IPS DF 6.9 (cell line): Measurements from ENCODE around the gene ACOX3.

Source experiments
- DNase-seq: peaks from one replicate; pipeline ENCODE4 v3.0.0-alpha.2; 2013; ENCODE audit warnings: low read depth, low spot score
- H3K27ac ChIP-seq: one replicate; pipeline ENCODE4 v1.5.1; 2013; ENCODE audit warnings: low read length, control low read depth
- H3K27me3 ChIP-seq: 2 replicates; pipeline ENCODE4 v1.6.1; 2013; ENCODE audit warnings: mild to moderate bottlenecking, low read length; ENCODE audit not compliant: control insufficient read depth, insufficient read depth
- H3K36me3 ChIP-seq: 2 replicates; pipeline ENCODE4 v1.6.1; 2013; ENCODE audit warnings: low read length; ENCODE audit not compliant: control insufficient read depth, insufficient read depth
- H3K4me1 ChIP-seq: 2 replicates; pipeline ENCODE4 v1.6.1; 2013; ENCODE audit warnings: low read length; ENCODE audit not compliant: control insufficient read depth, insufficient read depth
- H3K4me3 ChIP-seq: 2 replicates; pipeline ENCODE4 v1.5.1; 2013; ENCODE audit warnings: mild to moderate bottlenecking, low read length
- H3K9me3 ChIP-seq: 2 replicates; pipeline ENCODE4 v1.6.1; 2013; ENCODE audit warnings: low read length, inconsistent platforms; ENCODE audit not compliant: control insufficient read depth, insufficient read depth
- WGBS: extraction: QIAGEN DNeasy Blood & Tissue Kit; methylation state at CpG from one replicate; pipeline ENCODE4 v1.1.7; 2013; ENCODE audit warnings: mixed read lengths, missing lambda C conversion rate; ENCODE audit not compliant: insufficient read length, insufficient coverage; 5-methylcytosine and 5-hydroxymethylcytosine counted together

Gene ACOX3

GRCh38 chr4:8365353-8365752 is 75.2 kb downstream of the ACOX3 start:
- H3K9me3 ChIP-seq = no peaks in the 10 kb centered on the region
- H3K27me3 ChIP-seq = peaks cover 5% of the 10 kb centered on the region; the same call in 1 of the 2 replicates
- no peaks in the 10 kb centered on the region for H3K4me1 ChIP-seq
- no CpG with 5 or more reads among the region's 13 CpGs for WGBS
- no peak for DNase-seq
- H3K4me3 ChIP-seq = no peak overlapping the region
- H3K27ac ChIP-seq = no peak overlapping the region
- no peaks in the 10 kb centered on the region for H3K36me3 ChIP-seq

- no CpG with 5 or more reads among the region's 12 CpGs for WGBS
- H3K4me1 ChIP-seq = no peaks in the 10 kb centered on the region
- no peak overlapping the region for H3K27ac ChIP-seq
- no peak for DNase-seq
- H3K4me3 ChIP-seq = no peak overlapping the region
- H3K27me3 ChIP-seq = peaks cover 6% of the 10 kb centered on the region; the same call in 1 of the 2 replicates
- H3K36me3 ChIP-seq = no peaks in the 10 kb centered on the region
- no peaks in the 10 kb centered on the region for H3K9me3 ChIP-seq
Observed at GRCh38 chr4:8364848-8365350, 75.6 kb downstream of the ACOX3 start.

- no peaks in the 10 kb centered on the region for H3K36me3 ChIP-seq
- H3K9me3 ChIP-seq = no peaks in the 10 kb centered on the region
- no CpG with 5 or more reads among the region's 7 CpGs for WGBS
Observed at GRCh38 chr4:8364141-8364540, 76.4 kb downstream of the ACOX3 start.

GRCh38 chr4:8362483-8362882 is 78.0 kb downstream of the ACOX3 start:
- Histone ChIP-seq H3K27ac (no peak overlapping the region), H3K4me3 (no peak overlapping the region), H3K9me3 (no peaks in the 10 kb centered on the region), H3K27me3 (peaks cover 8% of the 10 kb centered on the region; the same call in 1 of the 2 replicates), H3K4me1 (peaks cover 4% of the 10 kb centered on the region; the same call in 1 of the 2 replicates), H3K36me3 (no peaks in the 10 kb centered on the region)
- DNase-seq = no peak
- no CpG with 5 or more reads among the region's 1 CpG for WGBS

More at GRCh38 chr4:8364141-8364540, 76.4 kb downstream of the ACOX3 start:
- peaks cover 8% of the 10 kb centered on the region; the same call in 1 of the 2 replicates for H3K27me3 ChIP-seq
- no peak overlapping the region for H3K27ac ChIP-seq
- no peak for DNase-seq
- H3K4me1 ChIP-seq = no peaks in the 10 kb centered on the region
- no peak overlapping the region for H3K4me3 ChIP-seq

GRCh38 chr4:8359193-8359592 is 81.3 kb downstream of the ACOX3 start:
- Histone ChIP-seq H3K4me3 (no peak overlapping the region), H3K4me1 (peaks cover 10% of the 10 kb centered on the region), H3K27ac (no peak overlapping the region), H3K27me3 (peaks cover 11% of the 10 kb centered on the region; the same call in 1 of the 2 replicates), H3K9me3 (no peaks in the 10 kb centered on the region), H3K36me3 (no peaks in the 10 kb centered on the region)
- no CpG with 5 or more reads among the region's 5 CpGs for WGBS
- no peak for DNase-seq

GRCh38 chr4:8356856-8357255 is 83.7 kb downstream of the ACOX3 start:
- H3K9me3 ChIP-seq = no peaks in the 10 kb centered on the region
- WGBS = no CpG with 5 or more reads among the region's 8 CpGs

GRCh38 chr4:8355864-8356565 is 84.5 kb downstream of the ACOX3 start:
- Histone ChIP-seq H3K36me3 (no peaks in the 10 kb centered on the region; the same call in 1 of the 2 replicates), H3K4me3 (no peak overlapping the region), H3K27ac (no peak overlapping the region), H3K4me1 (peaks cover 13% of the 10 kb centered on the region), H3K9me3 (no peaks in the 10 kb centered on the region), H3K27me3 (peaks cover 9% of the 10 kb centered on the region; the same call in 1 of the 2 replicates)
- no CpG with 5 or more reads among the region's 8 CpGs for WGBS
- DNase-seq = no peak

More at GRCh38 chr4:8356856-8357255, 83.7 kb downstream of the ACOX3 start:
- Histone ChIP-seq H3K36me3 (no peaks in the 10 kb centered on the region; the same call in 1 of the 2 replicates), H3K4me3 (no peak overlapping the region), H3K27me3 (peaks cover 9% of the 10 kb centered on the region; the same call in 1 of the 2 replicates), H3K27ac (no peak overlapping the region), H3K4me1 (peaks cover 13% of the 10 kb centered on the region)
- no peak for DNase-seq

GRCh38 chr4:8355306-8355705 is 85.2 kb downstream of the ACOX3 start:
- Histone ChIP-seq H3K4me3 (no peak overlapping the region), H3K4me1 (peaks cover 13% of the 10 kb centered on the region), H3K27me3 (peaks cover 8% of the 10 kb centered on the region; the same call in 1 of the 2 replicates), H3K36me3 (no peaks in the 10 kb centered on the region; the same call in 1 of the 2 replicates), H3K27ac (no peak overlapping the region), H3K9me3 (no peaks in the 10 kb centered on the region)
- no peak for DNase-seq
- WGBS = no CpG with 5 or more reads among the region's 6 CpGs

GRCh38 chr4:8353912-8354453 is 86.5 kb downstream of the ACOX3 start:
- Histone ChIP-seq H3K36me3 (no peaks in the 10 kb centered on the region; the same call in 1 of the 2 replicates), H3K4me1 (peaks cover 12% of the 10 kb centered on the region), H3K27me3 (peaks cover 5% of the 10 kb centered on the region; the same call in 1 of the 2 replicates), H3K4me3 (no peak overlapping the region), H3K9me3 (no peaks in the 10 kb centered on the region), H3K27ac (no peak overlapping the region)
- WGBS = no CpG with 5 or more reads among the region's 12 CpGs
- DNase-seq = no peak

GRCh38 chr4:8353158-8353669 is 87.3 kb downstream of the ACOX3 start:
- no peak overlapping the region for H3K27ac ChIP-seq
- DNase-seq = no peak
- no peaks in the 10 kb centered on the region for H3K9me3 ChIP-seq
- no peaks in the 10 kb centered on the region; the same call in 1 of the 2 replicates for H3K36me3 ChIP-seq
- peaks cover 5% of the 10 kb centered on the region; the same call in 1 of the 2 replicates for H3K27me3 ChIP-seq
- H3K4me1 ChIP-seq = peaks cover 10% of the 10 kb centered on the region
- WGBS = no CpG with 5 or more reads among the region's 9 CpGs
- H3K4me3 ChIP-seq = no peak overlapping the region
